Ramos (cell line): ENCODE results near the gene PPARD.

ENCODE experiments used
- in situ Hi-C: fragments of 300-500 bp; cut with MboI; formaldehyde crosslinking; loops from one replicate; pipeline ENCODE4 v1.14.3; 2022; ENCODE audit warnings: low sequenced_read_pairs; ENCODE audit not compliant: unreplicated experiment

PPARD gene

DNA sequence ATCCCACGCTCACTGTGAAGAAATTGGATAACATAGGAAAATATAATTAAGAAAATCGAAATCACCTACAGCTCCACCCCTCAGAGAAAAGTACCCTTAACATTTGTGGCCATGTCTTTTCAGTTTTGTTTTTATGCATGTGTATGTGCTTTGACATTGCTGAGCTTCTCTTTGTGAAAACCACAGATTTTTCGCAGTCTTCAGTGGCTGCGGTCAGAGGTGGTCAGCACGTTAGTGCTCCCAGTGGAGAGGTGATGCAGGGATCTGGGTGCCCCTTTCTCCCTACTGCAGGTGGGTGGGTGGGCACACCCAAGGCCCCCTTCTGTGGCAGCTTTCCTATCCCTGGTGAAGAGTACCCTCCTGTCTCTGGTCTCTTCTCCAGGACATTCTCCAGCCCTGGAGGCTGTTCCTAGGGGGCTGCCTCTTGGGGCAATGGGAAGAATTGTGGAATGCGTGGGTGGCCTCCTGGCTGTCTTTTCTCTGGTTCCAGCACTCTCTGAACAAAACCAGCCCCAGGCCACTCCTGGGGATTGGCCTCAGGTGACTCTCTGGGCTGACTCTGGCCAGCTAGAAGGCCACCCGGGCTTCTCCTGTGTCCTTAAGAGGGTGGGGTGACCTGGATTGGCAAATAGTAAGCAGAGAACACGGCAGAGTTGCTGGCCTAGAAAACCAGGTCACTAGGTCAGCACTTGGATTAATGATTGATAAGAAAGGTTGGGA, 59.9 kb downstream of the PPARD start:
- in situ Hi-C loops = no loop called here

DNA sequence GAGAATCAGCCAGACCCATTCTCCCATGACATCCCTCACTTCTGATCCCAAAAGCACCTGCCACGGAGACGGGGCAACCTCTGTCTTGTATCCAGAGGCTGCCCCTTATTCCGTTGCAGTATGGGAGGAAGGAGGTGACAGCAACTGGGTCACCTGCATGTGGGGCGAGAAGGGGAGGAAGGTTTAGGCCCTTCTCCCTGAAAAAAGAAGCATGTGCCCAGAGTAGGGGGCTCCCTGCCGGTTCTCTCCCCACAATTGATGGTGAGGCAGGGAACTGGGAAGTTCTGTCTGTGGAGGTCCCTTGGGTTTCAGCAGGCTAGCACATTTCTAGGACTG, 60.5 kb downstream of the PPARD start:
- in situ Hi-C loops = no loop called here

DNA sequence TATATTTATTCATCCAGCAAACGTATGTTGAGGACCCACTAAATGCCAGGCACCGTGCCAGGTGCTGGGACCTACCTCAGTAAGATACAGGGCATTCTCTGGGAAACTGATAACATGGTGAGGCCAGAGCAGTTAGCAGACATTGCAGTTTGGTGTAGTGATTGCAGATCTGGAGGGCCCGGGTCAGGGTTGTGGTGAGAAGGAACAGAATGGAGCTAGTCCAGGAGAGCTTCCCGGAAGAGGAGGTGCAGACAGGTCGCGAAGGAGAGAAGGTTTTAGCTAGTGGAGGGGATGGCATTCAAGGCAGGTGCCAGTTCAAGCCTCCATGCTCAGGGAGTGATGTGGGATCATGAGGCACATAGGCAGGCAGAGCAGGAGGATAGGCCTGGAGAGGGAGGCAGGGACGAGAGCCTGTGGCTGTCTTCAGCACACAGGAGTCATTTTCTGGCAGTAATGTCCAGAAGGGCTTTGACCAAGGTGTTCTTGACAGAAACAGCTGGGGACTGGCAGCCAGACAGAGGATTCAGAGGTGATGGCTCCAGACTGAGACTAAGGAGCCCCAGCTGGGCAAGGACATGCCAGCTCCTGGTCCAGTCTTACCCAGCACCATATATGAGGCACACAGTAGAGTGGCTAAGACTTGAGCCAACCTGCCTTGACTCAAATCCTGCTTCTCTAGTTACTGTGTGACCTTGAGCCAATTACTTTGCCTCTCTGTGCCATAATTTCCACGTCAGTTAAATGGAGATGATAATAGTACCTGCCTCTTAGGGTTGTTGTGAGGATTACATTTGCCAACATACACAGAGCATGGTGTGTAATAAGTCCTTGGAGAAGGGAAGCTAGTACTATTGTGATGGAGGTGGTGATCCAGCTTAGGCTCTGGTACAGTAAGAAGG, 61.4 kb downstream of the PPARD start:
- in situ Hi-C loops = no loop called here

DNA sequence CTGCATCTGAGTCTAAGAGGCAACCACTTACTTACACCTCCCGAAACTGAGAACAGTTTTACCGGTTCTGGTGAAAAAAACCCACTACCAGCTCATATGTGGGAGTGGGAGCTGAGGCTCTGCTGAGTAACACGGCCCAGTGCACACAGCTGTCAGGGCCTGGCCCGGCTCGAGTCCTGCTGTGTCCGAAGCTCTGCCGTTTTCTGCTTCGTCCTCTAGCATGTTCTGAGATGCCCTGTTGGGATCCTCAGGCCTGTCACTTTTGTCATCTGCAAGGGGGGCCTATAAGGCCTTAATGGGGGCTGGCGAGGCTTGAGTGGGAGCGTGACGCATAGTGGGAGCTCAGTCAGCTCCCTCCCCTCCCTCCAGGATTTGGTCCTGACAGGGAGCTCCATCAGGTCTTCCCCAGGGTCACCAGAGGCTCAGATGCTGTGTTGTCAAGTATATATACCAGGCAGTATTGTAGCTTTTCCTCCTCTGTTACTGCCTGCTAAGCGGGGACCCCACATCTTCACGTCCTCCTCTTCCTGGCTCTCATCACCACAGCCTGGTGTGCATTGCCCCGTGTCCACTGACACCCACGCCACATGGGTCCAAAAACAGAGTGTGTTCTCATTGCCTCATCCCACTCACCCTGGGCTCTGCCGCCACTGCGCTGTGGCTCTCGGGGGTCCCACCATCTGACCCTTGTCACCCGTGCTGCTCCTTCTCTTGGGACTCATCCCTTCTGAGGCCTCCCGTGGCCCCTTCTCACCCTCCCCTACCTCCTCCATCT, 64.5 kb downstream of the PPARD start:
- in situ Hi-C loops = no loop called here

DNA sequence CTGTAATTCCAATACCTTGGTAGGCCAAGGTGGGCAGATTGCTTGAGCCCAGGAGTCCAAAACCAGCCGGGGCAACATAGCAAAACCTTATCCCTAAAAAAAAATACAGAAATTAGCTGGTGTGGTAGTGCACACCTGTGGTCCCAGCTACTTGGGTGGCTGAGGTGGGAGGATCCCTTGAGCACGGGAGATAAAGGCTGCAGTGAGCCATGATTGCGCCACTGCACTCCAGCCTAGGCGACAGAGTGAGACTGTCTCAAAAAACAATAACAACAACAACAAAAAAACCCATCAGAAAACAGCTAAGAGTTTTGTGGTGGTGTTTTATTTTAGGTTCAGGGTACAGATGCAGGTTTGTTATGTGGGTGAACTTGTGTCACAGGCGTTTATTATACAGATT, 66.9 kb downstream of the PPARD start:
- in situ Hi-C loops = no loop called here

DNA sequence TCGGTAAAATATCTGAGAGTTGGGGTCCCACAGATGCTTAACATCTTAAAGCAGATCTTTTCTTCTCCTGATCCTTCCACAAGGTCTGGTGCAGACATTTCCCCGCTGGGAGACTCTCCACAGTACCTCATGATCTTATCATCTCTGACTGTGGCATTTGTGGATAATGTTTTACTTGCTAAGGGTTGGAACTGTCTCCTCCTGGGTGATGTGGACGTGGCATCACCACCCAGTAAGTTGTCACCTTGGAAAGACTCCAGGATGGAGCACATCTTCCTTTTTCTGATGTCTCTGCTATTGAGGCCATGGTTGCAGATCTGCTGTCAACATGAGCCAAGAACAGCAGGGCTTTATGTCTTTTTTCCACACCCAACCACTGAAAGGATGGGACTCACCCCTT, 67.8 kb downstream of the PPARD start:
- in situ Hi-C loops = no loop called here

DNA sequence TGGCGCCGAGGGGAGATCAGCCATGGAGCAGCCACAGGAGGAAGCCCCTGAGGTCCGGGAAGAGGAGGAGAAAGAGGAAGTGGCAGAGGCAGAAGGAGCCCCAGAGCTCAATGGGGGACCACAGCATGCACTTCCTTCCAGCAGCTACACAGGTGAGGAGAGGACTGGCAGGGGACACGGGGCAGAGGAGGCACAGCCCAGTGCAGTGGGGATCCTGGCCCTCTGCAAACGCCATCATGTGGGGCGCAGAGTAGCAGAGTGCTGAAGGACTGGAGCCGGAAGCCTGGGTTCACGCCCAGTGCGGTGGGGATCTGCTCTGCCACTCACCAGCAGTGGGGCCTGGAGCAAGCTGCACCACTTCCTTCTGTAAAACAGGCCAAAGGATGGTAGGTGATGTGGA, 68.7 kb downstream of the PPARD start:
- in situ Hi-C loops = no loop called here

DNA sequence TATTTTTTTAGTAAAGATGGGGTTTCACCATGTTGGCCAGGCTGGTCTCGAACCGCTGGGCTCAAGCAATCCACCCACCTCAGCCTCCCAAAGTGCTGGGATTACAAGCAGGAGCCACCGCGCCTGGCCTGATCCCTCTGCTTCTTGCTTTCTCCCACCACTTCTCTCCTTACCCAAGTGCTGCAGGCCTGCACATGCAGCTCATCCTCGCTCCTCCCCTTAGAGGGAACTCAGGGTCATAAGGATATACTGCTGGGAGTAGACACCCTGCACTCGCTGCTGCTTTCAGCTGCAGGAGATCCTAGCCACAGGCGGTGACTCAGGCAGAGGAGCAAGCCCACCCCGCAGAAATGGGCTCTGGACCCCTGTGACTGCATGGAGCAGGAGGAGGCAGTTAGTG, 69.7 kb downstream of the PPARD start:
- in situ Hi-C loops = no loop called here

DNA sequence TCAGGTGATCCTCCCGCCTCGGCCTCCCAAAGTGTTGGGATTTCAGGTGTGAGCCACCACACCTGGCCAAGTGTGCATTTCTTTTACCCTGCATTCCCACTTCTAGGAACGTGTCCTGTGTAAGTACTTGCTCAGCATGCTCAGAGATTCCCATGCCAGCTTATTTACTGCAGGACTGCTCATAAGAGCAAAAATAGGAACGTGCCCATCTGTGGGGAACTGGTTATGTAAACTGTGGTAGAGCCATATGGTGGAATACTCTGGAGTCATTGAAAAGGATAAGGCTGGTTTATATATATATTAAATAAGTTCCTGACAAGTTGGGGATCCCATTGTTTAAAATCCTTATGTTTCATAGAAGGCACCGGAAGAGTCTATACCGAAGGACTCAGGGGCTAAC, 71.6 kb downstream of the PPARD start:
- in situ Hi-C loops = no loop called here

DNA sequence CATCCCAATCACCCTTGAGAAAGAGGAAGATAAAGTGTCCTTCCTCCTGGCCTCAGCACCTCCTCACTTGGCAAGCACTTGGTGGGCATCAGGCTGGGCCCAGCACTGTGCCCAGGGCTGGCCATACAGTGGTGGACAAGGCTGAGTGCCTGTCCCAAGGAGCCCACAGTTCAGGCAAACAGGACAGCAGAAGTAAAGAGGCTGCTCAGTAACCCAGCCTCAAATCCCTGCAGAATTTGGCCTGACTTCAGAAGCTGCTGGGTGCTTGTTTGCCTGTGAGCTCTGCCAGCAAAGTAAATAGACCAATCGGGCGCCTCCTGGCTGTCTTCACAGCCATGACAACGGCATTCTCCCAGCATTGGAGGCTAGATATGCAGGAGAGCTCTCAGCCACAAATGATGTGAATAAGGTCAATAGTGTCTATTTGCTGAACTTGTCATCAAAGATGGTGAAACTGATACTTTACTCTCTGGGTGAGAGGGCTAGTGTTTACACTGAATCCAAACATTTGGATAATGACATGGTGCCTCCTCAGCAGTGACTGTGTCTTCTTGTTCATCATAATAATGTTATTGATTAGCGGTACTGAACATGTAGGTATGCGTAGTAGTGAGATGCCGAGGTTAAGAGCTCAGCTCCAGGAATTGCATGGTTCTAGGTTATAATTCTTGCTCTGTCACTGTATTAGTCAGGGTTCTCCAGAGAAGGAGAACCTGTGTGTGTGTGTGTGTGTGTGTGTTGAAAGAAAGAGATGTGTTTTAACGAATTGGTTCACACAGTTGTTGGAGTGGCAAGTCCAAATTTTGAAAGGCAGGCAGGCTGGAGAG, 72.9 kb downstream of the PPARD start:
- in situ Hi-C loops = no loop called here

DNA sequence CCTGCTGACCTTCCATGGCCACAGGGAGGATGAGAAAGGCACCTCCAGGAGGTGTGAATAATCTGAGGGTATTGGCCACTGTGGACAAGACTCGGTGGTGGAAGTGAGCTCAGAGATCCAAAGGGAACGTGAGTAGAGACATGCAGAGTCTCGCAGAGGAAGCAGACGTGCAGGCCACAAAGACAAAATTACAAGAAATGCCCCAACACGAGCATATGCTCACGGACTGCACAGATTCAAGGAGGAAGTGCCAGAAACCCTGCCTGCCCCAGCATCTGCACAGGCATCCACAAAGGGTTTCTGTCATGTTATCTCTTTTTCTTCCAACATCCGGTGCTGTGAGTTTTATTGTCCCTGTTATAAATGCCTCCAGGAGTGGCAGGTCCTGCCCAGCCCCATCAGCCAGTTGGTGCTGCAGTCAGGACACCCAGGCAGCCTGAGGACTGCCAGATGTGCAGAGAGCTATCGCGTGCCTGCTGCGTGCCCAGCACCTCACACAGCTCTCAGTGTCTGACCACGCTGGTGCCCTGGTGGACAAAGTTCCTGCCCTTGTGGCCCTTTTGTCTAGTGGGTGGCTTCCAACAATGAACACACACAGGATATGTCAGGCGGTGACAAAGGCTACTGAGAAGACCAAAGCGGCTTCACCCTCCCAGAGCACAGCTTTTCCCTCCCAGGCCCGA, 75.8 kb downstream of the PPARD start:
- in situ Hi-C loops = no loop called here

DNA sequence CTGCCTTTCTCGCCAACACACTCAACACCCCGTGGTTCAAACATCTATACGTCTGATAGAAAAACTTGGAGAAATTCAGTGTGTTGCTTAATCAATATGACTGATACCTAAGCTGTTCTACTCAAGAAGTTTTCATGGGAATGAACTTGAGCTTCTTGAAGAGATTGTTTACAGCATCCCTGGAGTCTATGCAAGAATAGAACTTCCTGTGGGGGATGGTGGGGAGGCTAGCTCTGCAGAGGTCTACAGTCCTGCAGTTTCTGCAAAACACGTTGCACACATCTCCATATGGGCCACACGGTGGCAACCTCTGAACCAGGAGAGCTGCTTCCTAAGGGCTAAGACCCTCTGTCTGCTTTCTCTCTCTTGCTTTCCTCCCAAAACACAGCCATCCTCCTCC, 77.1 kb downstream of the PPARD start:
- in situ Hi-C loops = no loop called here

DNA sequence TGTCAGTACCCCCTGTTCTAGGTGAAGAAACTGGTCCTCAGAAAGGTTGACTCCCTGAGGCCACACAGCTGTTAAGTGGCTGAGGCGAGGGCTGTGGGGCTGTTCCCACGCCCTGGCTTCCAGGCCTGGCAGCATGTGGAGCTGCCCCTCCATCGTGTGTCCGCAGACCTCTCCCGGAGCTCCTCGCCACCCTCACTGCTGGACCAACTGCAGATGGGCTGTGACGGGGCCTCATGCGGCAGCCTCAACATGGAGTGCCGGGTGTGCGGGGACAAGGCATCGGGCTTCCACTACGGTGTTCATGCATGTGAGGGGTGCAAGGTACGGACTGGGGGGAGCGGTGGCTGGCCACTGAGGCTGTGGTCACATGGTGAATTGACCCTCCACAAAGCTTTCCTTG, 77.6 kb downstream of the PPARD start:
- in situ Hi-C loops = no loop called here

DNA sequence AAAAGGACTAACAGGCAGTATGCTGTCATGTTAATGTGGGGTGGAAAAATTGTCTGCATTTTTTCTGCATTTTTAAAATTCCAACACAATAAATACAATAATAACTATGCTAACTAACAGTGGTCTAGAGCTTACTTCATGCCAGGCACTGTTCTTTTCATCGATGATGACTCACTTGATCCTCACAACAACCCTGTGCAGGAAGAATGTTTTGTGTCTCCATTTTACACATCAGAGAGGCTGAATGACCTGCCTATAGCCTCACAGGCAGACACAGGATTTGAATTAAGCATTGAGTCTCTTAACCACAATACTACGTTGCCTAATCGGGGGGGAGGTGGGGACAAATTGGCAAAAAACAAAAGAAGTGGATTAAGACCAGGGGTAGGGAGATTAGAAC, 82.9 kb downstream of the PPARD start:
- in situ Hi-C loops = no loop called here

DNA sequence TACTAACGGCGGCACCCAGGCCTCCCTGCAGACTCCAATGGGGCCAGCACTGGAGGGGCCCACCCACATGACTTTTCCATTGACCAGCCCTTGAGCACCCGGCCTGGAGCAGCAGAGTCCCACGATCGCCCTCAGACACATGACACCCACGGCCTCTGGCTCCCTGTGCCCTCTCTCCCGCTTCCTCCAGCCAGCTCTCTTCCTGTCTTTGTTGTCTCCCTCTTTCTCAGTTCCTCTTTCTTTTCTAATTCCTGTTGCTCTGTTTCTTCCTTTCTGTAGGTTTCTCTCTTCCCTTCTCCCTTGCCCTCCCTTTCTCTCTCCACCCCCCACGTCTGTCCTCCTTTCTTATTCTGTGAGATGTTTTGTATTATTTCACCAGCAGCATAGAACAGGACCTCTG, 83.7 kb downstream of the PPARD start:
- in situ Hi-C loops = no loop called here

DNA sequence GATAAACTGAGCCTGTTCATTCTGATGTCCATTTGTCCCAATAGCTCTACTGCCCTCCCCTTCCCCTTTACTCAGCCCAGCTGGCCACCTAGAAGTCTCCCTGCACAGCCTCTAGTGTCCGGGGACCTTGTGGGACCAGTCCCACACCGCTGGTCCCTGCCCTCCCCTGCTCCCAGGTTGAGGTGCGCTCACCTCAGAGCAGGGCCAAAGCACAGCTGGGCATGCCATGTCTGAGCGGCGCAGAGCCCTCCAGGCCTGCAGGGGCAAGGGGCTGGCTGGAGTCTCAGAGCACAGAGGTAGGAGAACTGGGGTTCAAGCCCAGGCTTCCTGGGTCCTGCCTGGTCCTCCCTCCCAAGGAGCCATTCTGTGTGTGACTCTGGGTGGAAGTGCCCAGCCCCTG, 85.1 kb downstream of the PPARD start:
- in situ Hi-C loops = no loop called here

DNA sequence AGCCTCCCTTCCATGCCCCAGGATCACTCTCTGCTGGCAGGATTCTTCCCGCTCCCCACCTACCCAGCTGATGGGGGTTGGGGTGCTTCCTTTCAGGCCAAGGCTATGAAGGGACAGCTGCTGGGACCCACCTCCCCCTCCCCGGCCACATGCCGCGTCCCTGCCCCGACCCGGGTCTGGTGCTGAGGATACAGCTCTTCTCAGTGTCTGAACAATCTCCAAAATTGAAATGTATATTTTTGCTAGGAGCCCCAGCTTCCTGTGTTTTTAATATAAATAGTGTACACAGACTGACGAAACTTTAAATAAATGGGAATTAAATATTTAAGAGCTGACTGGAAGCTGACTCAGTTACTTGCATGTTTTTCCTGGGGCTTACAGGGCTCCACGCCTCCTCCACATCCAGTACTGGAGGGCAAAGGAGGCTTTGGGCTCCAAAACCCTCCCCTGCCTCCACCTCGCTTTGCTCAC, 85.5 kb downstream of the PPARD start:
- in situ Hi-C loops = no loop called here

DNA sequence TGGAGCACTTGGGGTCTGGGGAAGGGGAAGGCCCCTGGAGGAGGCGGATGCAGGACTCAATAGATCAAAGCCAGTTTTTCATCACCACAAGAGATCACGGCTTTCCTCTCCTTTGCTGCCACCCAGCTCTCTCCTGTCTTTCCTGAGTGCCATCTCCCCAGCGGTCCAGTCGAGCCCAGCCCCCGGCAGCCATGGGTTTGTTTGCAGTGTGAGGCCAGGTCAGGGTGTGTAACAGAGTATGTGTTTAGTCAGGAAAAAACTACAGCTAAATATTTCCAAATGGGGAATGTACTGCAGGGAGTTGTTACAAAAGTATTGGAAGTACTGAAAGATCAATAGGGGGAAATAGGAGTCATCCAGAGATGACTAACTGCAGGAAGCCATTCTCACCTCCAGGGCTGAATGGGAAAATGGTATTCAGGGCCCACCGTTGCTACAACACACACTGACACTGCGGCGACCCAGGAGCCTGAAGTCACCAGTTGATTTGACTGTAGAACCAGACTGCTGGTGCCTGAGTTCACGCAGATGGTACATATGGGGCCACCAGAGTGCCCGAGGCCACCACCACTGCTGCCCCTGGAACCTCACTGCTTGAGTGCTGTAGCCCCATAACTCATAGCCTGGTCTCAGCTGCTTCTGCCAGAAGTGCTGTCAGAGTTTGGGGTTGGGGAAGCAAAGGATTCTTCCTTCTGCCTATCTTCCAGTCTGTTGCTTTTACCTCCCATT, 86.2 kb downstream of the PPARD start:
- in situ Hi-C loops = no loop called here

DNA sequence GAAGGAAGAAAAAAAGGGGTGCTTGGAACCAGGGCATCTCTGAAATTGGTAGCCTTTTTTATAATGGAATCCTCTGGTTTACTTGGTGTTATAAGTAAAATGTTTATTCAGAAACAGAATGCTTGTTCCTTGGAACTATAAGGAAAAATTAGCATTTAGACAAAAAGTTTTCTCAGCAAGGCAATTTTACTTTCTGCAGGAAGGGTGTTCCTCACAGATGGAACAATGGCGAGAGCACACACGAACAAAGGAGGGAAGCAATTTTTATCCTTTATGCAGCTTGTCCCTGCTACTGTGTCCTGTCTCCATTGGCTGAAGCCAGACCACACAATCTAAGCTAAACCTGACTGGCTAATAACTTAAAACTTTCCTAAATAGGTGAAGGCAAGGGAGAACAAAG, 87.1 kb downstream of the PPARD start:
- in situ Hi-C loops = no loop called here
